GM23248 (cell line): Measurements from ENCODE around the gene PLXNB1.

ENCODE experiments used
- EZH2 ChIP-seq: fragments of 200-600 bp; sonication (generic); IDR thresholded peaks from 2 replicates; pipeline ENCODE4 v1.6.1; 2018; ENCODE audit warnings: antibody characterized with exemption, mild to moderate bottlenecking; ENCODE audit not compliant: insufficient read depth, poor library complexity, severe bottlenecking
- EZH2phosphoT487 ChIP-seq: fragments of 200-600 bp; sonication (generic); IDR thresholded peaks from 2 replicates; pipeline ENCODE4 v1.6.1; 2018; ENCODE audit warnings: antibody characterized with exemption, moderate library complexity, mild to moderate bottlenecking, low read depth; ENCODE audit not compliant: insufficient read depth

GRCh38 chr3:48465531-48466378, 35.9 kb upstream of the PLXNB1 start:
- TF ChIP-seq EZH2phosphoT487, result no peak
- no peak for TF ChIP-seq EZH2
